GM08714 (cell line): ENCODE data around the gene KRT73.

Experiments
- H3K4me3 ChIP-seq: fragments of 200-500 bp; sonication (Bioruptor generic); 2 replicates; pipeline ENCODE4 v1.5.1; 2014; ENCODE audit warnings: mild to moderate bottlenecking, low read length, inconsistent platforms
- ZNF274 ChIP-seq: IDR thresholded peaks from 2 replicates; pipeline ENCODE4 v1.6.1; 2012; ENCODE audit warnings: mild to moderate bottlenecking, low read depth, low read length

The KRT73 gene

DNA sequence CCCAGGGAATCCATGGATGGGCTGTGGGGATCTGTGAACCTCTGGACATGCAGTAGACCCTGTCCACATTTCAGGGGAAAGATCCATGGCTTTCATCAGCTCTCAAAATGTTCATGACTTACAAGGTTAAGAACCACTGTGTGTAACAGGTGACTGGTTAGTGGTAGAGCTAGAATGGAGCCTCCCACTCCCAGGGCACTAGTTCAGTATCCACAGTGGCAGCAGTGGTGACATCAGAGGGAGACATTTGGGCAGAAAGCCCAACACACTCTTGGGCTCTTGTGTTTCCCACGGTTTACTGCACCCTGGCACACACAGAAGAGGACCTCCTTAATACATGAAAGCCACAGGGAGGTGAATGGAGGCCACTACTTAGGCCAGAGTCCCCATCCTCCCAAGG, 53.8 kb downstream of the KRT73 start:
- no peak for TF ChIP-seq ZNF274

DNA sequence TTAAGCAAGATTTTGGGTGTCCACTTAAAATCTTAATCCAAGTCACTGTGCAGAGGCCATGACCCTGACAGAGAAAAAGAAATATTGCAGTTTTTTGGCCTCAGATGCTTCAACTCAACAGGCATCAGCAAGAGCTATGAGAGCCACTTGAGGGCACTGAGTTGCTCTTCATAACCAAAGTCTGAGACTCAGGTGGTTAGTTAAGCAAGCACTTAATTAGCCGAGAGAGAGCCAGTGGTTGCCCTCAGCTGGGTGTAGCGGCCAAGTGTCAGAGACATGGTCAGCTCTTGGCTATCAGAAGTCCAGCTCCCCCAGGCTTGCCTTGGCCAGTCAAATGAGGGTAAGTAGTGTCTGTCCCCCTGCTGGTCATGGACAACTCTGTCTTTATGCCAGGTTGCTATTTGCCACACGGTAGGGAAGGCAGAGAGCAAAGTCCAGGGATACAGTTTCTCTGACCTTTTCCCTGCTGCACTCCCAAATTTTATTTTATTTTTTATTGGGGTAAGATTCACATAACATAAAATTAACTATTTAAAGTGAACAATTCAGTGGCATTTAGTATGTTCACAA, 56.4 kb downstream of the KRT73 start:
- TF ChIP-seq ZNF274 = no peak
- no peak overlapping the region for H3K4me3 ChIP-seq

More for the DNA sequence above, 53.8 kb downstream of the KRT73 start:
- H3K4me3 ChIP-seq = no peak overlapping the region

DNA sequence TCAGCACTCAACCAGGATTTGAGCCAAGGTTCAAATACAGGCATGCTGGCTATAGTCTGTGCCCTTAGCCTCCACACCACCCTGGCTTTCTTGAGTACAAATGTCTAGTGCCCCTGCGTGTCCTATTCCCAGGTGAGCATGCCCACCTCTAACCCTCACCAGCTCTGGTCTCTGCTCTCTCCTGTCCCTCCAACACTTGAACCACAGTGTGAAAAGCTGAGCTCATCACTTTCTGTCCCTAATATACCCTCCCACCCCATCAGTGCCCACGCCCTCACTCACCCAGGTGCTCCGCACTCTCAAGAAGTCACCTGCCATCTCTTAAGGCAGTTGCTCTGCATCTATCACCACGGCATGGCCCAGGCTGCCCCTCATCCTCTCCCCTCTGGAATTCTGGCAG, 58.4 kb downstream of the KRT73 start:
- TF ChIP-seq ZNF274 = no peak
- H3K4me3 ChIP-seq = no peak overlapping the region

DNA sequence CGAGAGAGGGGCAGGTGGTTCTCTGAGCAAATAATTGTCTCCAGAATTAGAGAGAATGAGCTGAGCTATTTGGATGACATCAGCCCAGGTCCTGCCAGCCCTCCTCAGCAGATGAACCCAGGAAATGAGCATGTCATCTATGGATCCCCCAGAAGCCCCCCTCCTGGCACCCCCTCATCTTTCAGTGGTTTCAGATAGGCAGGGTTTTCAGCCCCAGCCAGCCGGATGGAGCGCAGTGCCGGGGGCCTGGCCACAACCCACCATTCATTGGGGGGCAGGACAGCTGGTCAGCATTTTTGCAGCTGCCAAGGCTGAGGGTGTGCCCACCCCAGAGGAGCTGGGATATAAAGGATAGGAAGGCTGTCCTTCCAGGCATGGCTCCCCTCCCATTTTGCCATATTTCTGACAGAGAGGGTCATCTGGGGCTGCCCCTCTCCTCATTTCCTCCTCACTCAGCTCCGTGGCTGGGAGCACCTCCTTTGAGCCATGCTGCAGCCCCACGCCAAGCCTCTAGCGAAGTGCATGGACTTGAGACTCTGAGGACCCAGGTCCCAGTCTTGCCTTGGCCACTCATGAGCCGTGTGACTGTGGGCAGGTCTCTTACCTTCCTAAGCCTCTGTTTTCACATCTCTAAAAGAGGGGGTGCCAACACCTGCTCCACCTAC, 59.4 kb downstream of the KRT73 start:
- no peak overlapping the region for H3K4me3 ChIP-seq
- TF ChIP-seq ZNF274 = no peak
